SU-DHL-6 (cell line): ENCODE measurements around the gene SGCD.

ENCODE experiments used
- H2AFZ ChIP-seq: fragments of 200-600 bp; sonication (generic); 2 replicates; pipeline ENCODE4 v1.6.1; 2014; ENCODE audit warnings: low read depth, mild to moderate bottlenecking, moderate library complexity, mixed read lengths, antibody characterized with exemption, low read length; ENCODE audit not compliant: severe bottlenecking
- H3F3A ChIP-seq: fragments of 200-600 bp; shearing (Covaris generic); 2 replicates; pipeline ENCODE4 v1.6.0; 2016; ENCODE audit warnings: antibody characterized with exemption, mild to moderate bottlenecking; ENCODE audit not compliant: insufficient read depth
- H3K27ac ChIP-seq: fragments of 200-600 bp; sonication (generic); 2 replicates; pipeline ENCODE4 v1.5.1; 2016; ENCODE audit warnings: low read depth, mild to moderate bottlenecking, low read length, moderate library complexity, mixed read lengths
- H3K27me3 ChIP-seq: fragments of 200-600 bp; sonication (generic), shearing (Covaris generic); 2 replicates; pipeline ENCODE4 v1.6.0; 2014; ENCODE audit warnings: mild to moderate bottlenecking, low read length
- H3K36me3 ChIP-seq: fragments of 200-600 bp; sonication (generic); 2 replicates; pipeline ENCODE4 v1.6.1; 2014; ENCODE audit warnings: mild to moderate bottlenecking, low read length, mixed read lengths
- H3K4me2 ChIP-seq: fragments of 300-600, 200-600 bp; shearing (Covaris generic), sonication (generic); 2 replicates; pipeline ENCODE4 v1.6.0; 2014; ENCODE audit warnings: low read length, low read depth, mild to moderate bottlenecking; ENCODE audit not compliant: poor library complexity, severe bottlenecking
- H3K4me3 ChIP-seq: fragments of 200-600 bp; sonication (generic); 2 replicates; pipeline ENCODE4 v1.5.1; 2014; ENCODE audit warnings: antibody characterized with exemption, low read length, mild to moderate bottlenecking, mixed read lengths; ENCODE audit not compliant: insufficient read depth, poor library complexity, severe bottlenecking
- H3K79me2 ChIP-seq: fragments of 200-600 bp; sonication (generic); 2 replicates; pipeline ENCODE4 v1.6.1; 2014; ENCODE audit warnings: mild to moderate bottlenecking, low read length, moderate library complexity; ENCODE audit not compliant: insufficient read depth
- H3K9ac ChIP-seq: fragments of 200-600 bp; sonication (generic); 2 replicates; pipeline ENCODE4 v1.7.0; 2014; ENCODE audit warnings: mild to moderate bottlenecking, low read length
- H3K9me2 ChIP-seq: fragments of 200-600 bp; sonication (generic); replicated peaks from 2 replicates; pipeline ENCODE4 v1.6.1; 2014; ENCODE audit warnings: low read length; ENCODE audit not compliant: insufficient read depth
- H3K9me3 ChIP-seq: fragments of 200-600 bp; sonication (generic); 2 replicates; pipeline ENCODE4 v1.6.1; 2014; ENCODE audit warnings: low read length, mixed read lengths; ENCODE audit not compliant: insufficient read depth
- H4K20me1 ChIP-seq: fragments of 200-600 bp; sonication (generic); 2 replicates; pipeline ENCODE4 v1.6.1; 2014; ENCODE audit warnings: low read depth, mild to moderate bottlenecking, antibody characterized with exemption, low read length, moderate library complexity, mixed read lengths
- EZH2phosphoT487 ChIP-seq: fragments of 200-600 bp; sonication (generic), shearing (Covaris generic); conservative IDR thresholded peaks from 2 replicates; pipeline ENCODE4 v1.6.1; 2018; ENCODE audit warnings: mild to moderate bottlenecking, antibody characterized with exemption, low read length, moderate library complexity, mixed read lengths
- TF ChIP-seq, protein P1 (sequence below): fragments of 200-600 bp; sonication (generic); IDR thresholded peaks from one replicate; pipeline ENCODE4 v1.5.1; 2017; ENCODE audit warnings: antibody characterized with exemption, mild to moderate bottlenecking, low read length, moderate library complexity; ENCODE audit not compliant: insufficient read depth, poor library complexity, severe bottlenecking

SGCD gene

DNA sequence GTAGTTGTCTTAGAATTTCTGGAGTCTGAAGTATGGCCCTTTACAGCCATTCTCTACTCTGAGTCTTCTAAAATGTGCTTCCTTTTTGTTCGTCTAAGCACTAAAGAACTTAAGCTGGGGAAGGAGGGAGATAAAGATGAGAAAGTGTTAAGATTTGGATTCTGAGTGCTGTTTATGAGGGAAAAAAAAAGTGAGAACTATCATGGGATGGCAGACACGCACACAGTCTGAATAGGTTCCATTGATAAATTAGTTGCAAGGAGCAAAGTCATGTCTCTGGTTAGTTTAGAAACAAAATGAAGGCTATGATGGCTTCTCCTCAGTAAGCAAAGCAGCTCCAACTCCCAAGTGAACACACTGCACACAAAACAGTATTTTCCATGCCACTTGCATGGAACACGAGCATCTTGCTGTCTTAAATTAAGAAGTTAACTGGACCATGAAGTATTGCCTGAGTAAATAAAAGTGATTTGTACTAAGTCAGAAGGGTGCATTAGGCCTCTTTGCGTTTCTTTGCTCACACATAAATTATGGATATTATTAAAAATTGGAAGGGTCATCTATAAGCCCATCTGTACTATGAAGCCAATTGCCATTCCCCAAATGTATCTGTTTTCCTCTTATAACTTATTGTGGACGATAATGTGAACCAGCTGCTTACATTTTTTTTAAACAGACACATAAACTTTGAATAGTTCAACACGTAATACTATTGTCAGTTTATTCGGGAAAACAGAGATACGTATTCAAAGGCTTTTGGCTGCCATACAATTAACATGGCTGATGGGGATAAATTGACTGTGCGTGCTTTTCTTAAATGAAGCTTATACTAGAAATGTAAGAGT lies 199.3 kb downstream of the SGCD start:
- no peak overlapping the region for H2AFZ ChIP-seq
- TF ChIP-seq EZH2phosphoT487 = no peak
- TF ChIP-seq, protein P1, sequence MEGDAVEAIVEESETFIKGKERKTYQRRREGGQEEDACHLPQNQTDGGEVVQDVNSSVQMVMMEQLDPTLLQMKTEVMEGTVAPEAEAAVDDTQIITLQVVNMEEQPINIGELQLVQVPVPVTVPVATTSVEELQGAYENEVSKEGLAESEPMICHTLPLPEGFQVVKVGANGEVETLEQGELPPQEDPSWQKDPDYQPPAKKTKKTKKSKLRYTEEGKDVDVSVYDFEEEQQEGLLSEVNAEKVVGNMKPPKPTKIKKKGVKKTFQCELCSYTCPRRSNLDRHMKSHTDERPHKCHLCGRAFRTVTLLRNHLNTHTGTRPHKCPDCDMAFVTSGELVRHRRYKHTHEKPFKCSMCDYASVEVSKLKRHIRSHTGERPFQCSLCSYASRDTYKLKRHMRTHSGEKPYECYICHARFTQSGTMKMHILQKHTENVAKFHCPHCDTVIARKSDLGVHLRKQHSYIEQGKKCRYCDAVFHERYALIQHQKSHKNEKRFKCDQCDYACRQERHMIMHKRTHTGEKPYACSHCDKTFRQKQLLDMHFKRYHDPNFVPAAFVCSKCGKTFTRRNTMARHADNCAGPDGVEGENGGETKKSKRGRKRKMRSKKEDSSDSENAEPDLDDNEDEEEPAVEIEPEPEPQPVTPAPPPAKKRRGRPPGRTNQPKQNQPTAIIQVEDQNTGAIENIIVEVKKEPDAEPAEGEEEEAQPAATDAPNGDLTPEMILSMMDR = no peak

DNA sequence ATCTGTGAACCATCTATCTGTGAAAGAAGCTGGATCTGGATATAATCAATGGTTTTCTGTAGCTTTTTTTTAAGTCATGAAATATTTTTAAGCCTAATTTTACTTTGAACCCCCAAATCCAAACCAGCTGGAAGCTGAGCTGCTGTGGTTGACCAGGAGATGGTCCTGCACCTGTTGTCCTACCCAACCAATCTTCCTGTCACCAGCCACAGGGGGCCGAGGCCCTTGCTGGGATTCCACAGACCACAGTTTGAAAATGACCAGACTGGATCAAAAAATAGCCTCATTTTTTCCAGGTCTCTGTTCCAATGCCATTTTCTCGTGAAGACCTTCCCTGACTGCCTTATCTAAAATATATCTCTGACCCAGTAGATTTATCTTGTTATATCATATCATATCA lies 200.6 kb downstream of the SGCD start:
- Histone ChIP-seq H3K9ac (no peak overlapping the region), H3K9me2 (no peaks in the 10 kb centered on the region), H3K36me3 (no peaks in the 10 kb centered on the region), H4K20me1 (no peaks in the 10 kb centered on the region), H3K27ac (no peak overlapping the region), H3F3A (no peaks in the 10 kb centered on the region), H2AFZ (no peak overlapping the region), H3K79me2 (no peaks in the 10 kb centered on the region), H3K27me3 (no peaks in the 10 kb centered on the region), H3K4me2 (no peak overlapping the region), H3K4me3 (no peak overlapping the region), H3K9me3 (no peaks in the 10 kb centered on the region)
- TF ChIP-seq EZH2phosphoT487 = no peak
- TF ChIP-seq, protein P1 = no peak

More for the DNA sequence above, 199.3 kb downstream of the SGCD start:
- Histone ChIP-seq H3K79me2 (no peaks in the 10 kb centered on the region), H3K4me2 (no peak overlapping the region), H3K9me3 (no peaks in the 10 kb centered on the region), H3F3A (no peaks in the 10 kb centered on the region), H3K9ac (no peak overlapping the region), H3K36me3 (no peaks in the 10 kb centered on the region), H4K20me1 (no peaks in the 10 kb centered on the region), H3K27ac (no peak overlapping the region), H3K4me3 (no peak overlapping the region), H3K27me3 (no peaks in the 10 kb centered on the region), H3K9me2 (no peaks in the 10 kb centered on the region)

DNA sequence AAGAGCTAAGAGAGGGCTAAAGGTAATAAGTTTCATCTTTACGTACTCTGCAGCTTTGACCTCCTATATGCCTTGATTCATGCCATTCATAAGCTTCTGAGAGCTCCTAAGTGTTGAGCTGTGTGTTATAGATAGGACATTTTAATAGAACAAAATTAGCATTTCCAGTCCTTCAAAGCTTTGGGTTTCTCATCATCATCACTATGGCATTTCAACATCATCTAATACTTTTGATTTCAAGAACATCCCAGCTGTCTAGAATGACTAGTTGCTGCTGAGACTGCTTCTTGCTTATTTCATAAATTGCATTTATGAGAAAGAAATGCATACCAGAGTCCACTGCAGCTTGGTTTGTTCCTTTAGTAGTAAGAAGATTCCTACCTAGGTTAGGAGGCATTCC lies 201.7 kb downstream of the SGCD start:
- Histone ChIP-seq H3K9me2 (no peaks in the 10 kb centered on the region), H3K4me3 (no peak overlapping the region), H3K9ac (no peak overlapping the region), H3K79me2 (no peaks in the 10 kb centered on the region), H3K4me2 (no peak overlapping the region), H2AFZ (no peak overlapping the region), H3K9me3 (no peaks in the 10 kb centered on the region), H3K27me3 (no peaks in the 10 kb centered on the region), H3K36me3 (no peaks in the 10 kb centered on the region), H4K20me1 (no peaks in the 10 kb centered on the region), H3F3A (no peaks in the 10 kb centered on the region), H3K27ac (no peak overlapping the region)
- TF ChIP-seq EZH2phosphoT487 = no peak
- TF ChIP-seq, protein P1 = no peak
